ENCODE data around the gene FLNA. TPM values are rescaled to one million over a fixed set of nuclear protein-coding genes. Genes with fewer than 3 reads are reported as not detected.

The FLNA gene
- total RNA-seq, 1 donor from 2014 or later = 347 TPM

- no peak for DNase-seq (ENCODE audit: low spot score)
- intact Hi-C loops (cut with DNase I) = no loop called here
Observed at GRCh38 chrX:154366666-154367055, 7.8 kb downstream of the FLNA start.

GRCh38 chrX:154365997-154366665 is 8.3 kb downstream of the FLNA start:
- intact Hi-C loops (cut with DNase I) = no loop called here
- DNase-seq (ENCODE audit: low spot score) = no peak

GRCh38 chrX:154365052-154365600 is 9.3 kb downstream of the FLNA start:
- intact Hi-C loops (cut with DNase I) = no loop called here
- DNase-seq (ENCODE audit: low spot score) = no peak

- no peak for DNase-seq (ENCODE audit: low spot score)
- intact Hi-C loops (cut with DNase I) = no loop called here
Observed at GRCh38 chrX:154363706-154364439, 10.6 kb downstream of the FLNA start.

- intact Hi-C loops (cut with DNase I) = no loop called here
Observed at GRCh38 chrX:154362085-154362742, 12.2 kb downstream of the FLNA start.

GRCh38 chrX:154360155-154360713 is 14.2 kb downstream of the FLNA start:
- no peak for DNase-seq (ENCODE audit: low spot score)
- intact Hi-C loops (cut with DNase I) = no loop called here

More at GRCh38 chrX:154362085-154362742, 12.2 kb downstream of the FLNA start:
- no peak for DNase-seq (ENCODE audit: low spot score)

- intact Hi-C loops (cut with DNase I) = no loop called here
- DNase-seq (ENCODE audit: low spot score) = no peak
Observed at GRCh38 chrX:154359362-154360154, 14.9 kb downstream of the FLNA start.

GRCh38 chrX:154358829-154359228 is 15.6 kb downstream of the FLNA start:
- DNase-seq (ENCODE audit: low spot score) = no peak
- intact Hi-C loops (cut with DNase I) = no loop called here

- no peak for DNase-seq (ENCODE audit: low spot score)
- intact Hi-C loops (cut with DNase I) = no loop called here
Observed at GRCh38 chrX:154358011-154358410, 16.4 kb downstream of the FLNA start.

- no peak for DNase-seq (ENCODE audit: low spot score)
- intact Hi-C loops (cut with DNase I) = no loop called here
Observed at GRCh38 chrX:154357205-154357604, 17.2 kb downstream of the FLNA start.

- intact Hi-C loops (cut with DNase I) = no loop called here
- no peak for DNase-seq (ENCODE audit: low spot score)
Observed at GRCh38 chrX:154356596-154356995, 17.8 kb downstream of the FLNA start.

- intact Hi-C loops (cut with DNase I) = no loop called here
- DNase-seq (ENCODE audit: low spot score) = no peak
Observed at GRCh38 chrX:154355776-154356140, 18.7 kb downstream of the FLNA start.

- no peak for DNase-seq (ENCODE audit: low spot score)
- intact Hi-C loops (cut with DNase I) = no loop called here
Observed at GRCh38 chrX:154355094-154355775, 19.2 kb downstream of the FLNA start.

- no peak for DNase-seq (ENCODE audit: low spot score)
- intact Hi-C loops (cut with DNase I) = no loop called here
Observed at GRCh38 chrX:154354516-154354915, 19.9 kb downstream of the FLNA start.

GRCh38 chrX:154354013-154354412 is 20.4 kb downstream of the FLNA start:
- intact Hi-C loops (cut with DNase I) = no loop called here
- DNase-seq (ENCODE audit: low spot score) = no peak

- no peak for DNase-seq (ENCODE audit: low spot score)
- intact Hi-C loops (cut with DNase I) = no loop called here
Observed at GRCh38 chrX:154353172-154353843, 21.1 kb downstream of the FLNA start.

GRCh38 chrX:154352466-154352865 is 22.0 kb downstream of the FLNA start:
- intact Hi-C loops (cut with DNase I) = no loop called here
- DNase-seq (ENCODE audit: low spot score) = no peak

- no peak for DNase-seq (ENCODE audit: low spot score)
- intact Hi-C loops (cut with DNase I) = no loop called here
Observed at GRCh38 chrX:154352012-154352401, 22.4 kb downstream of the FLNA start.
